ENCODE results near the gene ADIRF. TPM values are rescaled to one million over a fixed set of nuclear protein-coding genes. Genes with fewer than 3 reads are reported as not detected.
"Not testable (repeated sequence)": the region's sequence is repeated elsewhere in the genome, so short reads cannot be mapped to it uniquely, and the experiment has no call there.

Gene ADIRF
- total RNA-seq, 2 experiments from 2014 or later, result not detected

DNA sequence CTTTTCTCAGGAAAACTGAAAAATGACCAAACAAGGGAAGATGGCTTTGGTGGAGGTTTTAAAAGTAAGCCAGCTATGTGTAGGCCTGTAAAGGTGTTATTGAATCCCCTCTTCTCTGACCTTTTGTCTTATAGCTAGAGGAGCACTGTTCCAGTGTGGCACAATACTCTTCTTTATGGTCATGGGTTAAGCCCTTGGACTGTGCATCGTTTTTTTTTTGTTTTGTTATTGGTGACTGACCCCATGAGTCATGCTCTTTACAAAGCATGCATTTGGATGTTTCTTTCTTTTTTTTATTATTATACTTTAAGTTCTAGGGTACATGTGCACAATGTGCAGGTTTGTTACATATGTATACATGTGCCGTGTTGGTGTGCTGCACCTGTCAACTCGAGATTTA, 32.2 kb downstream of the ADIRF start:
- ChIA-PET POLR2A (no interaction called here), CTCF (ENCODE audit: unreplicated experiment) (no interaction called here)
- intact Hi-C loops (cut with micrococcal nuclease; ENCODE audit: unreplicated experiment), result no loop called here
- TF ChIP-seq EZH2phosphoT487 (IDR thresholded peaks at IDR 0.05; ENCODE audit: borderline replicate concordance, low read depth, low read length), result no peak
- TF ChIP-seq, protein P1, sequence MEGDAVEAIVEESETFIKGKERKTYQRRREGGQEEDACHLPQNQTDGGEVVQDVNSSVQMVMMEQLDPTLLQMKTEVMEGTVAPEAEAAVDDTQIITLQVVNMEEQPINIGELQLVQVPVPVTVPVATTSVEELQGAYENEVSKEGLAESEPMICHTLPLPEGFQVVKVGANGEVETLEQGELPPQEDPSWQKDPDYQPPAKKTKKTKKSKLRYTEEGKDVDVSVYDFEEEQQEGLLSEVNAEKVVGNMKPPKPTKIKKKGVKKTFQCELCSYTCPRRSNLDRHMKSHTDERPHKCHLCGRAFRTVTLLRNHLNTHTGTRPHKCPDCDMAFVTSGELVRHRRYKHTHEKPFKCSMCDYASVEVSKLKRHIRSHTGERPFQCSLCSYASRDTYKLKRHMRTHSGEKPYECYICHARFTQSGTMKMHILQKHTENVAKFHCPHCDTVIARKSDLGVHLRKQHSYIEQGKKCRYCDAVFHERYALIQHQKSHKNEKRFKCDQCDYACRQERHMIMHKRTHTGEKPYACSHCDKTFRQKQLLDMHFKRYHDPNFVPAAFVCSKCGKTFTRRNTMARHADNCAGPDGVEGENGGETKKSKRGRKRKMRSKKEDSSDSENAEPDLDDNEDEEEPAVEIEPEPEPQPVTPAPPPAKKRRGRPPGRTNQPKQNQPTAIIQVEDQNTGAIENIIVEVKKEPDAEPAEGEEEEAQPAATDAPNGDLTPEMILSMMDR (conservative IDR thresholded peaks at IDR 0.05; ENCODE audit: low read length), result no peak
- no peak for DNase-seq (ENCODE audit: low spot score)
- Histone ChIP-seq H2AFZ (ENCODE audit: low read length) (no peak overlapping the region), H3K36me3 (ENCODE audit: insufficient read depth, low read length) (no peaks in the 10 kb centered on the region), H3K9me2 (ENCODE audit: insufficient read depth, low read length) (no peaks in the 10 kb centered on the region), H3K4me2 (ENCODE audit: low read length) (no peak overlapping the region), H3K4me3 (ENCODE audit: low read depth, low read length, poor library complexity, severe bottlenecking) (no peak overlapping the region), H3K9me3 (ENCODE audit: low read length) (no peaks in the 10 kb centered on the region), H3K27ac (ENCODE audit: low read depth, low read length, poor library complexity, severe bottlenecking) (no peak overlapping the region), H3K4me1 (ENCODE audit: insufficient read depth, low read length, poor library complexity, severe bottlenecking) (no peaks in the 10 kb centered on the region), H4K20me1 (ENCODE audit: insufficient read depth, low read length) (no peaks in the 10 kb centered on the region), H3K79me2 (ENCODE audit: insufficient read depth, low read depth, low read length) (no peaks in the 10 kb centered on the region)
- BruUV-seq (replicated peaks), result no TSS peak

DNA sequence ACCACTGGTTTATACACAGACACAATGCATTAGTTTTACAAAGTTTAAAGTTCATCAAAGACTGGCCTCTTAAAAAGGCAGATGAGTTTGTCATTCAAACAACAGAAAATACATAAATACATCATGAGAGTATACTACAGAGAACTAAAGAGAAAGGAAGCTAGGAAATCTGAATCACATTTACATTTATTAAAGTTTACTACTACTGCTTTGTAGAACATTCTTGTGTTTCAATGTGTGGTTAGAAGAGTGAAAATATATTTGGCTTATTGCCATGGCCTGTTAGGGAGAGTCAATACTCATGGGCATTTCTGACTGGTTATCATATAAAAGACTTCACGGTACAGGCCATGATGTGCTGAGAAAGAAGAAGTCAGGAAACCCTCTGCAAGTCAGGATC, 38.8 kb downstream of the ADIRF start:
- H3K4me2 ChIP-seq (ENCODE audit: low read length); H3K4me1 ChIP-seq (ENCODE audit: insufficient read depth, low read length, poor library complexity, severe bottlenecking); BruUV-seq (replicated peaks); intact Hi-C loops (cut with micrococcal nuclease; ENCODE audit: unreplicated experiment); H3K4me3 ChIP-seq (ENCODE audit: low read depth, low read length, poor library complexity, severe bottlenecking); H3K9me3 ChIP-seq (ENCODE audit: low read length); POLR2A ChIA-PET; H2AFZ ChIP-seq (ENCODE audit: low read length); H3K36me3 ChIP-seq (ENCODE audit: insufficient read depth, low read length); DNase-seq (ENCODE audit: low spot score); H3K9me2 ChIP-seq (ENCODE audit: insufficient read depth, low read length); H3K79me2 ChIP-seq (ENCODE audit: insufficient read depth, low read depth, low read length); H4K20me1 ChIP-seq (ENCODE audit: insufficient read depth, low read length); CTCF ChIA-PET (ENCODE audit: unreplicated experiment); H3K27ac ChIP-seq (ENCODE audit: low read depth, low read length, poor library complexity, severe bottlenecking): not testable (repeated sequence)

- H3K27ac ChIP-seq (ENCODE audit: low read depth, low read length, poor library complexity, severe bottlenecking); H3K9me3 ChIP-seq (ENCODE audit: low read length); H4K20me1 ChIP-seq (ENCODE audit: insufficient read depth, low read length); CTCF ChIA-PET (ENCODE audit: unreplicated experiment); H3K9me2 ChIP-seq (ENCODE audit: insufficient read depth, low read length); H3K4me3 ChIP-seq (ENCODE audit: low read depth, low read length, poor library complexity, severe bottlenecking); H3K79me2 ChIP-seq (ENCODE audit: insufficient read depth, low read depth, low read length); H3K4me1 ChIP-seq (ENCODE audit: insufficient read depth, low read length, poor library complexity, severe bottlenecking); POLR2A ChIA-PET; intact Hi-C loops (cut with micrococcal nuclease; ENCODE audit: unreplicated experiment); H2AFZ ChIP-seq (ENCODE audit: low read length); BruUV-seq (replicated peaks); H3K4me2 ChIP-seq (ENCODE audit: low read length); DNase-seq (ENCODE audit: low spot score); H3K36me3 ChIP-seq (ENCODE audit: insufficient read depth, low read length): not testable (repeated sequence)
Observed at GRCh38 chr10:87007674-87008073, 39.4 kb downstream of the ADIRF start.

- H3K36me3 ChIP-seq (ENCODE audit: insufficient read depth, low read length); H3K4me2 ChIP-seq (ENCODE audit: low read length); H3K4me3 ChIP-seq (ENCODE audit: low read depth, low read length, poor library complexity, severe bottlenecking); CTCF ChIA-PET (ENCODE audit: unreplicated experiment); DNase-seq (ENCODE audit: low spot score); H3K79me2 ChIP-seq (ENCODE audit: insufficient read depth, low read depth, low read length); H2AFZ ChIP-seq (ENCODE audit: low read length); H3K4me1 ChIP-seq (ENCODE audit: insufficient read depth, low read length, poor library complexity, severe bottlenecking); POLR2A ChIA-PET; BruUV-seq (replicated peaks); H4K20me1 ChIP-seq (ENCODE audit: insufficient read depth, low read length); H3K9me3 ChIP-seq (ENCODE audit: low read length); H3K9me2 ChIP-seq (ENCODE audit: insufficient read depth, low read length); intact Hi-C loops (cut with micrococcal nuclease; ENCODE audit: unreplicated experiment); H3K27ac ChIP-seq (ENCODE audit: low read depth, low read length, poor library complexity, severe bottlenecking): not testable (repeated sequence)
Observed at GRCh38 chr10:87008303-87008702, 40.0 kb downstream of the ADIRF start.

- CTCF ChIA-PET (ENCODE audit: unreplicated experiment); DNase-seq (ENCODE audit: low spot score); BruUV-seq (replicated peaks); H3K9me2 ChIP-seq (ENCODE audit: insufficient read depth, low read length); H3K9me3 ChIP-seq (ENCODE audit: low read length); H3K36me3 ChIP-seq (ENCODE audit: insufficient read depth, low read length); H3K79me2 ChIP-seq (ENCODE audit: insufficient read depth, low read depth, low read length); H3K4me1 ChIP-seq (ENCODE audit: insufficient read depth, low read length, poor library complexity, severe bottlenecking); H3K27ac ChIP-seq (ENCODE audit: low read depth, low read length, poor library complexity, severe bottlenecking); H2AFZ ChIP-seq (ENCODE audit: low read length); H4K20me1 ChIP-seq (ENCODE audit: insufficient read depth, low read length); H3K4me3 ChIP-seq (ENCODE audit: low read depth, low read length, poor library complexity, severe bottlenecking); H3K4me2 ChIP-seq (ENCODE audit: low read length); POLR2A ChIA-PET; intact Hi-C loops (cut with micrococcal nuclease; ENCODE audit: unreplicated experiment): not testable (repeated sequence)
Observed at GRCh38 chr10:87009134-87009696, 40.9 kb downstream of the ADIRF start.

- H4K20me1 ChIP-seq (ENCODE audit: insufficient read depth, low read length); H3K79me2 ChIP-seq (ENCODE audit: insufficient read depth, low read depth, low read length); POLR2A ChIA-PET; BruUV-seq (replicated peaks); intact Hi-C loops (cut with micrococcal nuclease; ENCODE audit: unreplicated experiment); CTCF ChIA-PET (ENCODE audit: unreplicated experiment); H2AFZ ChIP-seq (ENCODE audit: low read length); H3K4me2 ChIP-seq (ENCODE audit: low read length); H3K36me3 ChIP-seq (ENCODE audit: insufficient read depth, low read length); H3K4me3 ChIP-seq (ENCODE audit: low read depth, low read length, poor library complexity, severe bottlenecking); H3K9me2 ChIP-seq (ENCODE audit: insufficient read depth, low read length); H3K27ac ChIP-seq (ENCODE audit: low read depth, low read length, poor library complexity, severe bottlenecking); H3K9me3 ChIP-seq (ENCODE audit: low read length); DNase-seq (ENCODE audit: low spot score); H3K4me1 ChIP-seq (ENCODE audit: insufficient read depth, low read length, poor library complexity, severe bottlenecking): not testable (repeated sequence)
Observed at GRCh38 chr10:87013528-87013927, 45.2 kb downstream of the ADIRF start.
